Stimulated activated CD8-positive, alpha-beta memory T cell treated with anti-CD3 and anti-CD28 coated beads, Interleukin-7, amount 100 ng/mL, for 1 hour (primary cell): Measurements from ENCODE around the gene BAIAP2L1.

Experiments
- DNase-seq, 2 donors: peaks; one replicate each; pipeline ENCODE4 v3.0.0-alpha.2; 2020; ENCODE audit warnings: low read depth in 2 of 2

BAIAP2L1 gene

DNA sequence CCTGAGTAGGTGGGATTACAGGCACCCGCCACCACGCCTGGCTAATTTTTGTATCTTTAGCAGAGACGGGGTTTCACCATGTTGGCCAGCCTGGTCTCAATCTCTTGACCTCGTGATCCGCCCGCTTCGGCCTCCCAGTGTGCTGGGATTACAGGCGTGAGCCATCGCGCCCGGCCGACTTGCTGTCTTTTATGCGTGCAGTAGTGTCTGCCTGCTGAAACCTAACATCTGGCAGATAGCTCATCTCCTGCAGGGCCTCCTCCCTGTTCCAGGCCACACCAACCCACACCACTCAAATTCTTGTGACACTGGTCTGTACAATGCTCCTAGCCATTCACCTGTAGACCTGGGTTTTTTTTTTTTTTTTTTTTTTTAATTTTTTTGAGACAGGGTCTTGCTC is 41.5 kb downstream of the BAIAP2L1 start:
- no peak for DNase-seq

DNA sequence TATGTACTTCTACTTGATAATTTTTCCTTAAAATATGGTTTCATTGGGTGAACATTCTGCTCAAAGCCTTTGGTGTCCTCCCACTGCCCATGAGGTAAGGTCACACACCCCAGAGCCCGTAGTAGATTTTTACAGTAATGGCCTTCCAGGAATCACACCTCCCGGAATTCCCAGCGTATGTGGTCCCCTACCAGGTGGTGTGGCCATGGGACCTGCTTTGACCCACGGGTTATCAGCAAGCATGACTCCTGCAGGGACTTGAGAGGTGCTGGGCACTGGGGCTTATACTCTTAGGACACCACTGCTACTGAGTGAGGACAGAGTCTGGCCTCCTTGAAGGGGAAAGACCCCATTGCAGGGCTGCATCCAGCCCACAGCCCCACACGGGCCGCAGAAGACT is 42.2 kb downstream of the BAIAP2L1 start:
- no peak for DNase-seq

DNA sequence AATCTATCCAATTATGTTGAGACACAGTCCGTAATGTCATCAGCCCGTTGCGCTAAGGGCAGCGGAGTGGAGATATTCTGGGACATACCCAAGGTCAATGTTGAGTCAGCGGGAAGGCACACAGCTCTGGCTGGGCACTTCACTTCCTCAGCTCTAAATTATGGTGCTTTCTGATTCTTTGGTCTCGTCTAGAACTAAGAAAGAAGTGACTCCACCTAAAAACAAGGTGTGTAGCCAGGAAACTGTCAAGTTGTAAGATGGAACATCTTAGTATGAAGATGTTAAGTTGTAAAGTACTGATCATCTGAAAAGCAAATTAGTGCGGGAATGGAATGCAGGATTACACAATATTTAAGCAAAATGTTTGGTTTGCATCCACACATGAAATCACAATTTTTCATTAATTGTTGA is 43.1 kb downstream of the BAIAP2L1 start:
- no peak for DNase-seq

DNA sequence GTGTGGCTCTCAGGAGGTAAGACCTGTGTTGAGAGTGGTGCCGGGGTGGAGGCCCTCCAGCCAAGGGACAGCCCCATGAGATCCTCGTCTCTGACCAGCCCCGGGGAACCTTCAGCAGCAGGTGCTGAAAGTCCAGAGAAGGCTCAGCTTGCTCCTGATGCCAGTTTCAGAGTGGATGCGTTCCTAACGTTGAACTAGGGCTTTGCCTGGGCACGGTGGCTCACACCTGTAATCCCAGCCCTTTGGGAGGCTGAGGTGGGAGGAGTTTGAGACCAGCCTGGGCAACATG is 45.7 kb downstream of the BAIAP2L1 start:
- DNase-seq, result no peak

DNA sequence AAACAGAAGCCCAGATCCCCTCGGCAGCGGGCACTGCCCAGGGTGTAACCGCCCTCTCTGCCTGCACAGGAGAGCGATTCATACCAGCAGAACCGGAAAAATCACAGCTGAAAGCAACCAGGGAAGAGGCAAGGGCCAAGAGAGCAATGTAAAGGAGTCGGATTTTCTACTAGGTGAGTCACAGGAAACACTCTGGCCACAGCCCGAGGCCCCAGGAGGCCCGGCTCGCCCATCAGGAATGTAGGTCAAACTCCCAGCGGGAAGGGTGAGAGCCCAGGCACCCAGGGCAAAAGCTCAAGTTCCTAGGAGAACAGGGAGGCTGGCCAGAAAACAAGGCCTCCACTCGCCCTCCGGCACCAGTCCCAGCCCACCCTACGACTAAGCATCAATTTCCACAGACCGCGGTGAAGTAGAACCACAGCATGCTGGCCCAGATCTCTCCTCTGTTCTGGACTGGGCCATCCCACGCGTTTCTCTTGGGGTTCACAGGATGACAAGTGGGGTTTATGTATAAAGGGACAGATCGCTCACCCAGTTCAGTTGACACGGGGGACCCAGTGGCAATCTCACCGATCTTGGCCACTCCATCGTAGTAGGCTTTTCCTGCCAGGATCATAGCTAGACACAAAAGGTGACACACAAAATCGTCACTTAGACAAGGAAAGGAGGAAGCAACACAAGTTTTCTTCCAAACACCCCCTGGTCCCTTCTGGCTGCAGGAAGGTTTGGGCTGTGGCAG is 46.2 kb downstream of the BAIAP2L1 start:
- no peak for DNase-seq

GRCh38 chr7:98354052-98354451 is 46.8 kb downstream of the BAIAP2L1 start:
- no peak for DNase-seq

- no peak for DNase-seq
Measured at GRCh38 chr7:98352621-98353020, 48.3 kb downstream of the BAIAP2L1 start.

DNA sequence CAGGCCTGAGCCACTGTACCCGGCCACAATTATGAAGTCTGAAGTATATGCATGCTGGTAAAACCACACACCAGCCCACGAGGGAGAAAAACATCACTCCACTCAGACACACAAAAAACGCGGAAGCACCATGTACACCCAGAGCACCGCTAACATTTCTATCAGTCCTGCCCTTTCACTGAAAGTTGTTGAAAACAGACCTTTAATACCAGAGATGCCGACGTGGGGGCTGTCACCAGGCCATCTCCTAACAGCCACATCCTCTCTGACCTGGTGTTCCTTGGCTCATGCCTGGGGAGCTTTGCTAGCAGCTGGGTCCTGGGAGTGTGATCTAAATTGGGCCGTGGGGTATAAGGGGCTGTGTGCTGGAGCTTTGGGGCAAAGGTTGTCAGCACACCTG is 49.8 kb downstream of the BAIAP2L1 start:
- no peak for DNase-seq

GRCh38 chr7:98348726-98349474 is 52.0 kb downstream of the BAIAP2L1 start:
- DNase-seq, result no peak

- no peak for DNase-seq
Measured at GRCh38 chr7:98346515-98347069, 54.3 kb downstream of the BAIAP2L1 start.

- no peak for DNase-seq
Measured at GRCh38 chr7:98341106-98341505, 59.8 kb downstream of the BAIAP2L1 start.

GRCh38 chr7:98339043-98339442 is 61.8 kb downstream of the BAIAP2L1 start:
- DNase-seq, result no peak

GRCh38 chr7:98338441-98338840 is 62.4 kb downstream of the BAIAP2L1 start:
- no peak for DNase-seq

GRCh38 chr7:98335411-98335977 is 65.4 kb downstream of the BAIAP2L1 start:
- DNase-seq, result no peak

DNA sequence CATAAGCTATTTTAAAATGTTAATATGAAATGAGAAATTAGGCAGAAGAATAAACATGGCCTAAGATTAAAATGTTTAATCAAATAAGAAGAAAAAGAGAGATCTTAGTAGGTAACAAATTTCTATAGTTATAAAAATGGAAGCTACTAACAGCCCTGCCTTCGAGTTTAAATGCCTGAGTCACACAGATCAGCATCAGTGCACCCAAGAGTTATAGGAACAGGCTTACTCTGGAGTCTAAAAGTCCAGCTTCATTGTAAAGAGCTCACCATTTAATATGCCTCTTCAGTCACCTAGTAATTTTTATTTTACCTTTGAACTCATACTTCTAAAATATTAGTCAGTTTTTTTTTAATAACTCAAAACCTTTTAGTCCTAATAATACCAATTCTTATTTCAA is 66.8 kb downstream of the BAIAP2L1 start:
- no peak for DNase-seq

GRCh38 chr7:98330926-98331529 is 69.9 kb downstream of the BAIAP2L1 start:
- DNase-seq, result no peak

GRCh38 chr7:98329791-98330373 is 71.0 kb downstream of the BAIAP2L1 start:
- no peak for DNase-seq

DNA sequence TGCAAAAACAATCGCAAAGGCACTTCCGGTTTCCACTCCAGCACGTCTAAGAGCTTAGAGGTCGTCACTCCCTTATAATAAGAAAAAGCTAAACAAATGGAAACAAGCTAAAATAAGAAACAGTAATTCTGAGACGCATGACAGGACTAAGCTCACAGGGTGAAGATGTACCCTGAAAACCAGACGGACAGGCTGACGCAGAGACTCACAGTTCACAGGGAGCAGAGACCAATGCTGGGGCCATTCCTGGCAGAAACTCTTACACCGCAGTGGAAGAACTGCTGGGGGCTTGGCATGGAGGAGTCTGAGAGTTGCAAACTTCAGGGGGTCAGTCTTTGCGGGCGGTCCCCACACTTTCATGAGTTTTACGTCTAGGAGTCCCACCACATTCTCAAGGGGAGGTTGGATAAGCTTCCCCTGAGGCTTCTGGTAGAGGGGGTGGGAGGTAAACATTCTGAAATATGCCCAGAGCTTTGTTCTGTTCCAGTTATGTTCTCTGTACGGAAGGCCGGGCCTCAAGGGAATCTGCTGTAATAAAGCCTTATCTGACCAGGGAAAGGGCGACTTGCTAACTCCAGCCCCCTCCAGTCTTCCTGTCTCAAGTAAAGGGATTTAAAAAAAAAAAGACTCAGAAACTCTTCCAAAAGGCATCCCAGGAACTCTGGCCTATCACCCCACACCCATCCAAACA is 71.6 kb downstream of the BAIAP2L1 start:
- DNase-seq, result no peak

DNA sequence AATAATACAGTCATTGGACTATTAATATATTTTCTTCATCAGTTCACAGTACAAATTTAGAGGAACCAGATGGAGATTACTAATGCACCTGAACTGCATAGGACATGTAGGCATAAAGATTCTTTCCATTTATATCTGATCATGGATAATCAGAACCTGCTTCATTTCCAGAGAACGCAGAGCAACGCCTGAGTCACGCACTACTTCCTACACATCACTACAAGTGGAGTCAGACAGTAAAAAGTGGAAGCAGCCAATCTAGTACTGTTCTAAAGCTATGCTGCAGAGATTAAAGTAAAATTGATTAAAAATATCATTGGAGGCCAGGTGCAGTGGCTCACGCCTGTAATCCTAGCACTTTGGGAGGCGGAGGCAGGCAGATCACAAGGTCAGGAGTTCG is 76.1 kb downstream of the BAIAP2L1 start:
- DNase-seq, result no peak

DNA sequence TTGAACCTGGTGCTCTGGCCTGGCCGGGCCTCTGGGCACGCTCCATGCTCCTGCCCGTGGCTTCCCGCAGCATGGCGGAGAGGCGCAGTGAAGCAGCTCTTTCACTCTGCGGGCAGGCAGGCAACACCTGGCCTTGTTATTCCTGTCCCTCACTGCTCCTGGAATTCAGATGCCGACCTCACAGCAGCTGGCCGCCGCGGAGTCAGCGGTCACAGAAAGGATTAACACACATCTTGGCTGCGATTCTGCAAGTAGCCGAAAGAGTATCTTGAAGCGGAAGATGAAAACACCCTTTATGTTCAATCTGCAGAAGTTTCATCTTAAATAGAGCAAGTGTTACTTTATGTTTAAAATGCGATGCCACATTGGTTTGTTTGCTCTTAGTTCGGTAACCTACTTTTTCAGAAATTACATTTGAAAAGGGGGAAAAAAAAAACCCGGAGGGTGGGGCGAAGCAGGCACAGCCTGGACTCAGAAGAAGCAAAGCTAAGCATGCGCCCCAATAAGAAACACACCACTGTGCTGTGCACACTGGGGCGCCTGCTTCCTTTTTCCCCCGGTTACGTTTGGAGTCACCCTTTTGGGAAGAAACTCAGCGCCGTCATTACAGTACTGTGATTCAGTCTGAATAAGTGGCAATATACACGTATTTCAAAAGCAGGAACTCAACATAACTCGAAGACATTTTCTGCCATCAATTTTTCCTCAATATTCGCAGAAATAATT is 77.1 kb downstream of the BAIAP2L1 start:
- DNase-seq, result no peak
